Activated CD4-positive, alpha-beta T cell treated with anti-CD3 and anti-CD28 coated beads, Interleukin-2, amount 50 U/mL, for 48 hours (primary cell): ENCODE data around the gene SLC15A5.

Source experiments
- DNase-seq, 2 experiments: peaks; one replicate each; pipeline ENCODE4 v3.0.0-alpha.2; 2020

SLC15A5 gene, protein sequence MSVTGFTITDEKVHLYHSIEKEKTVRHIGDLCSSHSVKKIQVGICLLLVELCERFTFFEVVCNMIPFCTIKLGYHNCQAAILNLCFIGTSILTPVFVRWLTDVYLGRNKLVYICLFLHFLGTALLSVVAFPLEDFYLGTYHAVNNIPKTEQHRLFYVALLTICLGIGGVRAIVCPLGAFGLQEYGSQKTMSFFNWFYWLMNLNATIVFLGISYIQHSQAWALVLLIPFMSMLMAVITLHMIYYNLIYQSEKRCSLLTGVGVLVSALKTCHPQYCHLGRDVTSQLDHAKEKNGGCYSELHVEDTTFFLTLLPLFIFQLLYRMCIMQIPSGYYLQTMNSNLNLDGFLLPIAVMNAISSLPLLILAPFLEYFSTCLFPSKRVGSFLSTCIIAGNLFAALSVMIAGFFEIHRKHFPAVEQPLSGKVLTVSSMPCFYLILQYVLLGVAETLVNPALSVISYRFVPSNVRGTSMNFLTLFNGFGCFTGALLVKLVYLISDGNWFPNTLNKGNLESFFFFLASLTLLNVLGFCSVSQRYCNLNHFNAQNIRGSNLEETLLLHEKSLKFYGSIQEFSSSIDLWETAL

DNA sequence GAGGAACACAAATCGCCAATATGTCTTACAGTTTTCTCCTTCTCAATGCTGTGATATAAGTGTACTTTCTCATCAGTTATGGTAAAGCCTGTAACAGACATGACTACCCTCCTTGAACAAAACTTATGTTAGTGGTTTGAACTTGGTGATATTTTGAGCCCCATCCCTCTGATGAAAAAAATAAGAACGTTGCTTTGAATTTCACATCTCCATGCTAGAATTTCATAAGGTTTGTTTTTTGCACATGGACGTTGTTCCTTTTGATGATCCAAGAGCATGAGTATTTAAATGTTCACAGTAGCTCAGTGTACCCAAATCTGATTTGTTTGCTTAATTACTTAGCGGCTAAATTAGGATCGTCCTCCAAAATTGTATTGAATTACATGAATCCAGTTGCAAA, at the start of gene SLC15A5:
Gene SLC15A5 (minus strand): TSS at position 101 of the 400 bp plus-strand sequence. CDS start 0 bp downstream, at position 101.
- no peak for DNase-seq

GRCh38 chr12:16325426-16325825, 47.9 kb upstream of the SLC15A5 start:
- DNase-seq, result no peak

GRCh38 chr12:16324772-16325171, 47.3 kb upstream of the SLC15A5 start:
- DNase-seq, result no peak

DNA sequence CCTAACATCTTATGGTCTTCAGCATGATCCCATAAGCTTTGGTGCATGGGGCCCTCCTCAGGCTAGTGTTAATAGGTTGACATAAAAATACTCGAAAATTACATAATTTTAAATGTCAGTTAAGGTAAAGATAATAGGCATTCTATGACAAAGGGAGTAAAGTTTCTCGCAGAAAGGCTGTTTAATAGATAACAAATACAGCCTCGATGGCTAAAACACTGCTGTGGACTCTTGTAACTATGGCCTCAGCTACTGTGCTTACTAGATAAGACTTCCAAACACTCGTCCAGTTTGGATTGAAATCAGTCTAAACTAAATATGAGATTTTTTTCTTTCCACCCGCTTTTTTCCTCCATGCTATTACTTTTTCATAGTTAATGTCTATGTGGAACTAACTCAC, 46.8 kb upstream of the SLC15A5 start:
- DNase-seq, result no peak

DNA sequence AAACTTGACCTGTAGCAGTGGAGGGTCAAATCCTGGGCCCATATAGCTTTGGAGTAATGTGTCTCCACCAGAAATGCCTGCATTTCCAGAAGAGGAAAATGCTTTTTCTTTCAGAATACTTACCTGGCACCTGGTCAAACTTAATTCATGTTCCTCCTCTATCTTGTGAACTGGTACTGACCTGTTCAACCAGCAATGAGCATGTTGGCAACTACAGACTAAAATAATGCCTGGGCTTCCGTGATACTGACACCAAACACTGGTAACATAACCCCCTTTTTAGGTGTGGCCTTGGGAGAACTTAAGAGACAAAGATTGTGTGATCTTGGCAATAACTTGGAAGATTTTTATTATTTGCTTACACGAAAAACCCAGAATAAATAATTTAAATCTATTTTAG, 46.2 kb upstream of the SLC15A5 start:
- no peak for DNase-seq

DNA sequence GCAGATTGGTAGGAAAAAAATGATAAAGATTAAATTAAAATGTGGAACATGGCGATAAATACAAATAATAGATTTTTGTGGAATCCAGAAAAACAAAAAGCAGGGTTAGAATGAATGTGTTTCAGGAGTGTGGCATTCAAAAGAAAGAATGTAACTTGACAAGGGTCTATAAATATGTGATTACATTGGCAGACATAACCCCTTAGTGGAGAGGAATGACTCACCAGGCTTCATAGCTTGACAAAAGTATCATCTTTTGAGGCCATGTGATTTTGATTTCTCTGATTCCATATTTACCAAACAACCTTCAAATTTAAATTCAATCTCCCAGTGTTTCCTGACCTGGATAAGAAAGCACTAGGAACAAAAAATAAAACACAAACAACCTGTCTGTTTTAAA, 45.5 kb upstream of the SLC15A5 start:
- DNase-seq, result no peak

- DNase-seq, result no peak
These were observed 33.4 kb upstream of the SLC15A5 start for GRCh38 chr12:16310934-16311333.

DNA sequence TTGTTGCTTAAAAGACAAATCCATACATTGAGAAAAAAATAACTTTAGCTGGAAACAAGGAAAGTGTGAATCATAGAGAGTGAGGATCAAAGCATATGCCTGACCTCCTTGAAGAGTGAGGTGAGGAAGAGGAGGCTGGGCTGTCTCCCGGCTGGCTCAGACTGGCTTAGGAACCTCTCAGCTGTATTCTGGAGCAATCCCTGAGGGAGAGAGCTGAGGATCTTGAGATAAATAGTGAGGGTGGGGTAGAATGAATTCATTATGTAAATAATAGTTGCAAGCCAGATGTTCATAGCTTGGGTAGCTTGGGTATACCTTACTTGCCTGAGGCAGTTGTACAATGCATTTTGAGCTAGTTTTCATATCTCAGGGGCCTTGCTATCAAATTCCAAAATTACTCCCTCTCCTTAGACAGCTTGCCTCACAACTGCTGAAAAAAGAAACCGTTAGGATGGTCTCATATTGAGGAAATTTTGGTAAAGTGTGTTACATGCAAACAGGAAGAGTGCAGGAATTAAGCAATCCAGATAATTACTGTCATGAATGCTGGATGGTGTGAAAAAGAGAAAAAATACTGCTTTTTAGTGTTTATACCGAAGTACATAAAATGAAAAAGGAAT, 30.5 kb upstream of the SLC15A5 start:
- no peak for DNase-seq

GRCh38 chr12:16303939-16304338, 26.5 kb upstream of the SLC15A5 start:
- DNase-seq, result no peak

DNA sequence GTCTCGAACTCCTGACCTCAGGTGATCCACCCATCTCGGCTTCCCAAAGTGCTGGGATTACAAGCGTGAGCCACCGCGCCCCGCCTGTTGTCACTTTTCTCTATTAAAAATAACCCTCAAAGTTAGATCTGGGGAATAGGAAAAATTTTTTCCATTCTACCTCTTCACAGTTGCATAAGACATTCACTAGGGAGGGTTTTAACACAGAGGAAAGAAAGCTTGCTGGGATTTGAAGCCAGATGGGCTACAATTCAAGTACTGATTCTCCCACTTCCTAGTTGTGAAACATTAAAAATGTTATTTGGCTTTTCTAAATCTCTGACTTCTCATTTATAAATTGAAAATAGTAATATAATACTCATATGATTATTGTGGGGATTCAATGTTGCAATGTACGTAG, 23.3 kb upstream of the SLC15A5 start:
- DNase-seq, result no peak

DNA sequence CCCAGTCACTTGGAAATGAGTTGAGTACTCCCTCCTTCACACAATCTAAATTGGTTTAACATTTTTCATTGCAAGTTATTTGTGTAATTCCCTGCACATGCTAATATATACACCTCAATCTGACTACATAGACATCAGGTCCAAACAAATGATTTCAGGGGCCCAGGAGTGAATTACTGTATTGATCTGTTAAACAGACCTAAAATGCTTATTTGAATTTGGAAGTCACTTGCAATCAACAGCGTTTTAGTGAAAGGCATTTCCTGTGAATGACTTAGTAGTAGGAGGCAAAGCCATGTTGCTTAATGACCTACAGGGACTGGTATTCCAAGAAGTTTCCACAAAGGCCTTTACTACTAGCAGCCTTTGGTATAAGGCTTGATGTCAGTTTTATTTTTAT, 22.6 kb upstream of the SLC15A5 start:
- DNase-seq, result no peak

GRCh38 chr12:16299403-16299802, 21.9 kb upstream of the SLC15A5 start:
- no peak for DNase-seq

- DNase-seq, result no peak
These were observed 20.0 kb upstream of the SLC15A5 start for GRCh38 chr12:16297521-16297920.

- DNase-seq, result no peak
These were observed 17.0 kb upstream of the SLC15A5 start for GRCh38 chr12:16294376-16294956.

- no peak for DNase-seq
These were observed 13.5 kb upstream of the SLC15A5 start for GRCh38 chr12:16291032-16291431.

DNA sequence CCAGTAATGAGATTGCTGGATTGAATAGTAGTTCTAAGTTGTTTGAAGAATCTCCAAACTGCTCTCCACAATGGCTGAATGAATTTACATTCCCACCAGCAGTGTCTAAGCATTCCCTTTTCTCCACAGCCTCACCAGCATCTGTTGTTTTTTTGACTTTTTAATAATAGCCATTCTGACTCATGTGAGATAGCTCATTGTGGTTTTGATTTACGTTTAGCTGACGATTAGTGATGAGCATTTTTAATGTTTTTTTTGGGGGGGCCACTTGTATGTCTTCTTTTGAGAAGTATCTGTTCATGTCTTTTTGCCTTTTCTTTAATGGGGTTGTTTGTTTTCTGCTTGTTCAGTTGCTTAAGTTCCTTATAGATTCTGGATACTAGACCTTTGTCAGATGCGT, 8.1 kb upstream of the SLC15A5 start:
- DNase-seq, result no peak

- DNase-seq, result no peak
These were observed 5.5 kb upstream of the SLC15A5 start for GRCh38 chr12:16282978-16283377.

DNA sequence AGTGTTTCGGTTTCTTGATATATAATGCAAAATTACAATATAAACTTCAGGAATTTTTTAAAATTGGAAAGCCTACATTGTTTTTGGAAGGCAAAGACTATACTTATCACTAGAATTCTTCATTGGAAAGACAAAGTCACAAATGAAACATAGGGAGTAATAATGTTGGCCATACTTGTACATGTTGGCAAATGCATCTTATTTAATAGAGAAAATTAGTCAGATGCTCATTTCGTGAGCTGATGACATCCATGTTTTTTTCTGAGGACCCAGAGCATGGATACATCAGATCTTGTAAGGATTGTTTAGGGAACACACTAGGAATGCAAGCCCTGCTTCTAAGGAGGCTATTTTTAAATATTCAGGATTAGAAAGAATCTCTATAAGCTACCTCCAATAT, 4.6 kb upstream of the SLC15A5 start:
- no peak for DNase-seq

GRCh38 chr12:16281157-16281556, 3.7 kb upstream of the SLC15A5 start:
- no peak for DNase-seq

DNA sequence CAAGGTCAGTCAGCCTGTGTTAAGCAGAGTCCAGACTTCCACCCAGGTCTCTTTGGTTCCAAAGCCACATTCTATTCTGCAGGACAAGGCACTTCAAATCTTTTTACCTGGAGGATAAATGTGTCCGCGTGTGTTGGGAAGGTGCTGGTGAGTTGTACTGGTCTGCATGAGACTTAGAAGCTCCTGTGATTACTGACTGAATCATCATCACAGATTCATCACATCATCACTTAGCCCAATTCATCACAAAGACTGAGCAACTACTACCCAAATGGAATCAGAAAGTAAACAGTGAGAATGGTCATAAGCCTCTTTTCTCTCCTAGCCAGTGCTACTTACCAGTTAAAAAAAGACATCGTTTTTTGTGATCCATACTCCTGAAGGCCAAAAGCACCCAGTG, 5.3 kb downstream of the SLC15A5 start:
- DNase-seq, result no peak

GRCh38 chr12:16271062-16271461, 6.4 kb downstream of the SLC15A5 start:
- DNase-seq, result no peak

GRCh38 chr12:16269946-16270345, 7.5 kb downstream of the SLC15A5 start:
- DNase-seq, result no peak

- DNase-seq, result no peak
These were observed 11.4 kb downstream of the SLC15A5 start for GRCh38 chr12:16266085-16266484.

- no peak for DNase-seq
These were observed 15.5 kb downstream of the SLC15A5 start for GRCh38 chr12:16261944-16262475.
